H1 (cell line): Measurements from ENCODE around the gene MRPS15. TPM values are rescaled to one million over a fixed set of nuclear protein-coding genes. Genes with fewer than 3 reads are reported as not detected.

ENCODE experiments used
- CTCF ChIA-PET: fragments of 300-600 bp; sonication (Branson Sonifier 250); formaldehyde crosslinking; loops from one replicate; lab custom pipeline; 2021; ENCODE audit not compliant: partially characterized antibody; lab: Charles Lee
- POLR2A ChIA-PET: fragments of 300-600 bp; sonication (Branson Sonifier 250); formaldehyde crosslinking; loops from one replicate; lab custom pipeline; 2021; ENCODE audit warnings: inconsistent platforms; ENCODE audit not compliant: partially characterized antibody; lab: Charles Lee
- DNase-seq, 2 experiments: peaks; one replicate each; pipeline versions ENCODE4 v3.0.0 to v3.0.0-alpha.2; 2010 to 2022; ENCODE audit warnings: low spot score in 2 of 2, low read depth in 1 of 2, mixed read lengths in 1 of 2
- FAIRE-seq: peaks from 2 replicates; lab custom pipeline; 2011; peaks lifted over from hg19 to GRCh38; lab: Jason Lieb, UNC
- H2AFZ ChIP-seq: 2 replicates; pipeline ENCODE4 v1.8.1; 2012; ENCODE audit warnings: low read length, inconsistent platforms
- H2AK5ac ChIP-seq: 2 replicates; pipeline ENCODE4 v1.6.1; 2013; ENCODE audit warnings: low read depth, low read length
- H2BK120ac ChIP-seq: replicated peaks from 2 replicates; pipeline ENCODE3; 2013; ENCODE audit warnings: low read depth, low read length, inconsistent platforms
- H2BK12ac ChIP-seq: 2 replicates; pipeline ENCODE4 v1.6.1; 2013; ENCODE audit warnings: low read depth, low read length
- H2BK15ac ChIP-seq: 2 replicates; pipeline ENCODE4 v1.6.1; 2013; ENCODE audit warnings: low read length
- H2BK20ac ChIP-seq: 2 replicates; pipeline ENCODE4 v1.6.1; 2013; ENCODE audit warnings: low read length
- H2BK5ac ChIP-seq: 2 replicates; pipeline ENCODE4 v1.6.1; 2013; ENCODE audit warnings: low read depth, low read length
- H3K14ac ChIP-seq: 2 replicates; pipeline ENCODE4 v1.6.1; 2013; ENCODE audit warnings: inconsistent platforms; ENCODE audit not compliant: insufficient read length
- H3K18ac ChIP-seq: 2 replicates; pipeline ENCODE4 v1.6.1; 2013; ENCODE audit warnings: low read length; ENCODE audit errors: extremely low read depth
- H3K23ac ChIP-seq: 2 replicates; pipeline ENCODE4 v1.6.1; 2013; ENCODE audit warnings: inconsistent platforms; ENCODE audit not compliant: insufficient read length
- H3K23me2 ChIP-seq: 2 replicates; pipeline ENCODE4 v1.6.1; 2013; ENCODE audit warnings: low read depth, low read length
- H3K27ac ChIP-seq: 2 replicates; pipeline ENCODE4 v1.6.1; 2011; ENCODE audit warnings: low read depth, low read length, inconsistent platforms
- H3K27me3 ChIP-seq, 4 experiments: replicated peaks in 1 of 4; 1 replicate in 1 of 4; 2 replicates in 3 of 4; pipeline versions ENCODE4 v1.6.1 to v1.8.1; 2011 to 2013; ENCODE audit warnings: low read length in 3 of 4, mild to moderate bottlenecking in 3 of 4, inconsistent platforms in 2 of 4, mixed read lengths in 2 of 4, moderate library complexity in 1 of 4; ENCODE audit not compliant: control insufficient read depth in 3 of 4, insufficient read depth in 3 of 4; ENCODE audit errors: extremely low read depth in 1 of 4
- H3K36me3 ChIP-seq, 4 experiments: 2 replicates each; pipeline versions ENCODE4 v1.6.1 to v1.8.1; 2011 to 2013; ENCODE audit warnings: mild to moderate bottlenecking in 4 of 4, low read length in 3 of 4, moderate library complexity in 2 of 4, control low read depth in 1 of 4, inconsistent platforms in 1 of 4; ENCODE audit not compliant: insufficient read depth in 4 of 4, control insufficient read depth in 2 of 4
- H3K4ac ChIP-seq: replicated peaks from 2 replicates; pipeline ENCODE3; 2013; ENCODE audit warnings: low read length, low read depth, mixed read lengths, inconsistent platforms; ENCODE audit not compliant: insufficient read length
- H3K4me1 ChIP-seq, 4 experiments: replicated peaks in 1 of 4; 1 replicate in 1 of 4; 2 replicates in 3 of 4; pipeline versions ENCODE4 v1.6.1 to v1.8.1; 2011 to 2013; ENCODE audit warnings: low read length in 3 of 4, inconsistent platforms in 2 of 4, mixed read lengths in 1 of 4; ENCODE audit not compliant: insufficient read depth in 4 of 4, control insufficient read depth in 3 of 4
- H3K4me2 ChIP-seq, 2 experiments: 2 replicates each; pipeline versions ENCODE4 v1.6.1 to v1.8.1; 2011 to 2013; ENCODE audit warnings: low read depth in 2 of 2, low read length in 2 of 2, control low read depth in 1 of 2, inconsistent platforms in 1 of 2, mild to moderate bottlenecking in 1 of 2; ENCODE audit not compliant: insufficient read depth in 1 of 2
- H3K4me3 ChIP-seq, 4 experiments: fragments of 200-600, 300-600 bp in 1 of 4; sonication (generic), shearing (Covaris generic), sonication (Bioruptor Twin) in 1 of 4; 2 replicates each; pipeline versions ENCODE4 v1.5.1 to v1.8.1; 2011 to 2016; ENCODE audit warnings: low read length in 4 of 4, low read depth in 3 of 4, control low read depth in 2 of 4, inconsistent platforms in 2 of 4, mild to moderate bottlenecking in 2 of 4, mixed read lengths in 1 of 4, moderate library complexity in 1 of 4; ENCODE audit not compliant: insufficient read depth in 2 of 4; ENCODE audit errors: extremely low read depth in 1 of 4
- H3K56ac ChIP-seq: replicated peaks from 2 replicates; pipeline ENCODE3; 2013; ENCODE audit warnings: low read depth, mild to moderate bottlenecking, mixed read lengths, low read length, inconsistent platforms; ENCODE audit not compliant: insufficient read length
- H3K79me1 ChIP-seq: 2 replicates; pipeline ENCODE4 v1.6.1; 2013; ENCODE audit warnings: low read depth, low read length, control low read depth
- H3K79me2 ChIP-seq, 2 experiments: 2 replicates each; pipeline versions ENCODE4 v1.6.1 to v1.8.1; 2012 to 2013; ENCODE audit warnings: low read length in 2 of 2, mild to moderate bottlenecking in 2 of 2, inconsistent platforms in 1 of 2; ENCODE audit not compliant: insufficient read depth in 2 of 2, control insufficient read depth in 1 of 2
- H3K9ac ChIP-seq, 4 experiments: replicated peaks in 1 of 4; 1 replicate in 1 of 4; 2 replicates in 3 of 4; pipeline versions ENCODE4 v1.6.1 to v1.8.1; 2011 to 2013; ENCODE audit warnings: low read depth in 3 of 4, low read length in 3 of 4, control low read depth in 2 of 4, mild to moderate bottlenecking in 2 of 4, moderate library complexity in 2 of 4, inconsistent platforms in 1 of 4; ENCODE audit errors: extremely low read depth in 1 of 4
- H3K9me3 ChIP-seq, 2 experiments: 2 replicates each; pipeline versions ENCODE4 v1.6.1 to v1.8.1; 2012 to 2013; ENCODE audit warnings: mild to moderate bottlenecking in 2 of 2, moderate library complexity in 2 of 2, control low read depth in 1 of 2, inconsistent platforms in 1 of 2, low read depth in 1 of 2, low read length in 1 of 2, mixed read lengths in 1 of 2; ENCODE audit not compliant: insufficient read depth in 2 of 2
- H4K20me1 ChIP-seq, 2 experiments: replicated peaks in 1 of 2; 2 replicates each; pipeline versions ENCODE3 to v1.8.1; 2011 to 2013; ENCODE audit warnings: inconsistent platforms in 2 of 2, low read length in 2 of 2, mild to moderate bottlenecking in 1 of 2; ENCODE audit not compliant: insufficient read depth in 2 of 2, control insufficient read depth in 1 of 2
- H4K5ac ChIP-seq: 2 replicates; pipeline ENCODE4 v1.6.1; 2013; ENCODE audit warnings: low read length, low read depth, mixed read lengths, inconsistent platforms; ENCODE audit not compliant: insufficient read length
- H4K8ac ChIP-seq: 2 replicates; pipeline ENCODE4 v1.8.0; 2013; ENCODE audit warnings: mild to moderate bottlenecking, moderate library complexity, low read length, inconsistent platforms; ENCODE audit not compliant: insufficient read depth; ENCODE audit errors: extremely low read depth
- H4K91ac ChIP-seq: replicated peaks from 2 replicates; pipeline ENCODE3; 2013; ENCODE audit warnings: low read length, mixed read lengths, inconsistent platforms; ENCODE audit not compliant: insufficient read length
- CBX5 ChIP-seq: fragments of 300-800, 300-1000 bp; sonication (generic); IDR thresholded peaks from 2 replicates; pipeline ENCODE4 v1.7.1; 2016; ENCODE audit warnings: antibody characterized with exemption, low read length, low read depth
- GABPA ChIP-seq: IDR thresholded peaks from 2 replicates; pipeline ENCODE4 v1.6.1; 2011; ENCODE audit warnings: mild to moderate bottlenecking, low read length, moderate library complexity, borderline replicate concordance; ENCODE audit not compliant: insufficient read depth
- HDAC6 ChIP-seq: IDR thresholded peaks from one replicate; pipeline ENCODE4 v1.7.1; 2012; ENCODE audit warnings: low read depth, mild to moderate bottlenecking, inconsistent platforms, low read length, moderate library complexity
- MAFK ChIP-seq: IDR thresholded peaks from 2 replicates; pipeline ENCODE4 v1.6.1; 2012; ENCODE audit warnings: low read depth, mild to moderate bottlenecking, improper control_type of control experiment, low read length
- NRF1 ChIP-seq: IDR thresholded peaks from 2 replicates; pipeline ENCODE4 v1.6.1; 2011; ENCODE audit warnings: mild to moderate bottlenecking, low read depth, low read length, improper control_type of control experiment
- POLR2A ChIP-seq, 2 experiments: IDR thresholded peaks; 1 replicate in 1 of 2; 2 replicates in 1 of 2; pipeline ENCODE4 v1.6.1; 2011; ENCODE audit warnings: low read depth in 2 of 2, low read length in 2 of 2, mild to moderate bottlenecking in 2 of 2; ENCODE audit errors: control extremely low read depth in 1 of 2
- POLR2AphosphoS5 ChIP-seq: IDR thresholded peaks from 2 replicates; pipeline ENCODE4 v1.6.1; 2011; ENCODE audit warnings: low read depth, low read length
- SIX5 ChIP-seq: IDR thresholded peaks from 2 replicates; pipeline ENCODE4 v1.6.1; 2011; ENCODE audit warnings: mild to moderate bottlenecking, low read depth, low read length
- WGBS, 2 experiments: shearing (Covaris generic) in 1 of 2; methylation state at CpG; one replicate each; pipeline versions ENCODE4 v1.1.6 to v1.1.7; 2013 to 2015; ENCODE audit warnings: low lambda C conversion rate in 2 of 2, mixed read lengths in 2 of 2, inconsistent platforms in 1 of 2, low coverage in 1 of 2, missing lambda C conversion rate in 1 of 2; ENCODE audit not compliant: insufficient replicate concordance in 2 of 2, insufficient coverage in 1 of 2, insufficient read length in 1 of 2; ENCODE audit errors: extremely low coverage in 1 of 2, missing lambda C conversion rate in 1 of 2; 5-methylcytosine and 5-hydroxymethylcytosine counted together
- polyA plus RNA-seq, 7 experiments: library from polyadenylated mRNA; depleted of rRNA in 3 of 7; stranded (reverse) in 5 of 7; unstranded in 2 of 7; fragments of >200 nt in 5 of 7; fragments of 200-250 nt in 2 of 7; gene quantifications; 1 replicate in 5 of 7; 2 replicates in 1 of 7; 4 replicates in 1 of 7; pipeline versions ENCODE4 v1.2.1 to v1.2.3, GENCODE V29; 2011 to 2013; ENCODE audit warnings: missing spikeins in 2 of 7, mixed read lengths in 2 of 7
- total RNA-seq: library from RNA; stranded (reverse); fragmentation: NEBNext Ultra II Directional; extraction: Animal tissue kit (Norgen Biotek cat#: 25700); gene quantifications from 2 replicates; pipeline ENCODE4 v1.2.1, GENCODE V29; 2021

The MRPS15 gene
- total and polyA plus RNA-seq, 2 of the 8 experiments (the other 6 are each of a cell fraction or from before 2014, with no cell fraction given) = 53.6 to 129 TPM

DNA sequence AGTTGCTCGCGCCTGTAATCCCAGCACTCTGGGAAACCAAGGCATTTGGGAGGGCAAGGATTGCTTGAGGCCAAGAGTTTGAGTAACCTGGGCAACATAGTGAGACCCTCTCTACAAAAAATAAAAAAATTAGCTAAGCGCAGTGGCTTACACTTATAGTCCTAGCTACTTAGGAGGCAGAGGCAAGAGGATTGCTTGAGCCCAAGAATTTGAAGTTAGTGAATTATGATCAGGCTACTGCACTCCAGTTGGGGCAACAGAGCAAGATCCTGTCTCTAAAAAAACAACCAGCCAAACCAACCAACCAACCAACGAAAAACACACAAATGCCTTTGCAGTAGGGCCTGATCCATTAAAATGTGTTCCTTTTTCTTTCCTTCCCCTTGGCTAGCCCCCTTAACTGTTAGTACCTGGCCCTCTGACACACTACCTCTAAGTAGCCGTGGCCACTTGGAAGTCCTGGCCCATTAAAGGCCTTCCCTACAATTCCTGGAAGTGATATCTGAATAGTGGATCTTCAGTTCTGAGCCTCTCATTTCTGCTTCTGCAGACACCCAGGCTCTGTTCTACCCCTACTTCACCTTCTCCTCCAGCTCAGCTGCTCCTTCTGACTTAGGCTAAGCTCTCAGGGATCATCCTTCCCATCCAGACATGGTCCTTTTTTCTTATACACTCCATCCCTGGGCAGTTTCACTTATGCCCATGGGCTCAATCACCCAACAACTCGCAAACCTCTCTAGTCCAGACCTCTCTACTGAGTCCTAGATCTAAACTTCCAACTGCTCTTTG is 10.4 kb downstream of the MRPS15 start:
- FAIRE-seq = no peak
- CTCF ChIA-PET = no interaction called here

More for the DNA sequence above, 10.4 kb downstream of the MRPS15 start:
- Histone ChIP-seq H2AK5ac (no peak overlapping the region), H3K4ac (no peak overlapping the region), H3K14ac (no peak overlapping the region), H3K23ac (no peak overlapping the region), H3K36me3 (peaks cover 16 to 38% (median 27%) of the 10 kb centered on the region in 4 experiments), H4K5ac (no peak overlapping the region), H3K56ac (no peak overlapping the region), H3K9ac (no peak overlapping the region), H3K4me2 (no peak overlapping the region), H3K4me1 (no peaks in the 10 kb centered on the region; a peak in 1 of 7 replicates), H3K18ac (no peak overlapping the region), H2BK12ac (no peak overlapping the region), H4K91ac (no peak overlapping the region), H3K27me3 (no peaks in the 10 kb centered on the region), H2AFZ (no peak overlapping the region), H2BK5ac (no peak overlapping the region), H2BK120ac (no peak overlapping the region), H4K8ac (no peak overlapping the region), H2BK20ac (no peak overlapping the region), H3K23me2 (no peaks in the 10 kb centered on the region; the same call in 1 of the 2 replicates), H4K20me1 (peaks cover 0 to 1% of the 10 kb centered on the region in 2 experiments), H2BK15ac (no peak overlapping the region), H3K4me3 (no peak overlapping the region), H3K79me2 (no peaks in the 10 kb centered on the region), H3K79me1 (no peaks in the 10 kb centered on the region), H3K9me3 (no peaks in the 10 kb centered on the region), H3K27ac (no peak overlapping the region)
- no peak for DNase-seq
- TF ChIP-seq MAFK = no peak
- TF ChIP-seq CBX5 = no peak
- no peak for TF ChIP-seq HDAC6
- TF ChIP-seq SIX5 = no peak
- no peak for TF ChIP-seq NRF1
- no peak for TF ChIP-seq GABPA
- peak; percentile 21 to 38; a peak in 2 of 3 replicates for TF ChIP-seq POLR2A (IDR thresholded peaks at IDR 0.05; ENCODE audit: control extremely low read depth in 1 of 2, low read depth in 2 of 2, low read length in 2 of 2)
- peak; percentile 17; the same call in 1 of the 2 replicates for TF ChIP-seq POLR2AphosphoS5
- WGBS, 2 experiments = 90% methylated on average over 6 of the region's 6 CpGs; no CpG with 5 or more reads in 1 of the 2 experiments
- POLR2A ChIA-PET = interaction anchor here (0.9 to 3.3 kb wide), 5 partner anchors 8 to 29 kb away, joined by 3 to 22 read pairs (median 4); partner anchors contain the start of genes CSF3R and MRPS15
